MCF 10A (cell line): ENCODE data around the gene RABGAP1L. TPM values are rescaled to one million over a fixed set of nuclear protein-coding genes. Genes with fewer than 3 reads are reported as not detected.
A peak's percentile ranks its signal among the peaks of the same experiment; 100 is the strongest.

Experiments
- BruUV-seq: library from RNA; stranded (reverse); fragments of 400-500 nt; replicated peaks from 2 replicates; lab custom pipeline; 2021; lab: Mats Ljungman, UMichigan
- CTCF ChIA-PET: fragments of 300-600 bp; sonication (Branson Sonifier 250); formaldehyde crosslinking; extraction: SDS; loops from one replicate; lab custom pipeline; 2021; ENCODE audit warnings: antibody characterized with exemption, inconsistent platforms; lab: Yijun Ruan, JAX
- POLR2A ChIA-PET: fragments of 300-600, 350-650 bp; sonication (Branson Sonifier 250); formaldehyde crosslinking; extraction: SDS; loops from one replicate; lab custom pipeline; 2020; ENCODE audit warnings: antibody characterized with exemption, inconsistent platforms; lab: Yijun Ruan, JAX
- DNase-seq: peaks from one replicate; pipeline ENCODE4 v3.0.0-alpha.2; 2018; ENCODE audit not compliant: unreplicated experiment
- H3K27ac Mint-ChIP-seq: one replicate; pipeline ENCODE4 v1.8.0; 2022; ENCODE audit warnings: mild to moderate bottlenecking, low read depth, mixed read lengths; ENCODE audit not compliant: unreplicated experiment
- H3K27me3 Mint-ChIP-seq: one replicate; pipeline ENCODE4 v1.8.0; 2022; ENCODE audit warnings: mixed read lengths; ENCODE audit not compliant: insufficient read depth, unreplicated experiment
- H3K36me3 Mint-ChIP-seq: one replicate; pipeline ENCODE4 v1.8.0; 2022; ENCODE audit warnings: mild to moderate bottlenecking, moderate library complexity, mixed read lengths; ENCODE audit not compliant: insufficient read depth, unreplicated experiment
- H3K4me1 Mint-ChIP-seq: one replicate; pipeline ENCODE4 v1.8.0; 2022; ENCODE audit warnings: mixed read lengths; ENCODE audit not compliant: insufficient read depth, unreplicated experiment
- H3K4me3 Mint-ChIP-seq: one replicate; pipeline ENCODE4 v1.8.0; 2022; ENCODE audit warnings: mild to moderate bottlenecking, moderate library complexity, mixed read lengths; ENCODE audit not compliant: unreplicated experiment
- H3K9me3 Mint-ChIP-seq: one replicate; pipeline ENCODE4 v1.8.0; 2022; ENCODE audit warnings: mixed read lengths; ENCODE audit not compliant: unreplicated experiment
- intact Hi-C: fragments of 100-400 bp; cut with micrococcal nuclease; formaldehyde crosslinking; loops from 2 replicates; pipeline ENCODE4 v1.14.1; 2022
- total RNA-seq: library from RNA; stranded (reverse); gene quantifications from 2 replicates; pipeline ENCODE4 v1.2.3, GENCODE V29; 2022
- TF ChIP-seq, protein P1 (sequence below): fragments of 200-600 bp; IDR thresholded peaks from one replicate; pipeline ENCODE4 v1.8.0; 2022; ENCODE audit warnings: antibody characterized with exemption, mild to moderate bottlenecking; ENCODE audit not compliant: unreplicated experiment

Gene RABGAP1L
- total RNA-seq, 1 experiment from 2014 or later, result 18.2 TPM

- no peak overlapping the region for H3K4me3 Mint-ChIP-seq
- H3K4me1 Mint-ChIP-seq, result no peaks in the 10 kb centered on the region
- H3K27ac Mint-ChIP-seq, result no peak overlapping the region
- no TSS peak for BruUV-seq
- TF ChIP-seq, protein P1, sequence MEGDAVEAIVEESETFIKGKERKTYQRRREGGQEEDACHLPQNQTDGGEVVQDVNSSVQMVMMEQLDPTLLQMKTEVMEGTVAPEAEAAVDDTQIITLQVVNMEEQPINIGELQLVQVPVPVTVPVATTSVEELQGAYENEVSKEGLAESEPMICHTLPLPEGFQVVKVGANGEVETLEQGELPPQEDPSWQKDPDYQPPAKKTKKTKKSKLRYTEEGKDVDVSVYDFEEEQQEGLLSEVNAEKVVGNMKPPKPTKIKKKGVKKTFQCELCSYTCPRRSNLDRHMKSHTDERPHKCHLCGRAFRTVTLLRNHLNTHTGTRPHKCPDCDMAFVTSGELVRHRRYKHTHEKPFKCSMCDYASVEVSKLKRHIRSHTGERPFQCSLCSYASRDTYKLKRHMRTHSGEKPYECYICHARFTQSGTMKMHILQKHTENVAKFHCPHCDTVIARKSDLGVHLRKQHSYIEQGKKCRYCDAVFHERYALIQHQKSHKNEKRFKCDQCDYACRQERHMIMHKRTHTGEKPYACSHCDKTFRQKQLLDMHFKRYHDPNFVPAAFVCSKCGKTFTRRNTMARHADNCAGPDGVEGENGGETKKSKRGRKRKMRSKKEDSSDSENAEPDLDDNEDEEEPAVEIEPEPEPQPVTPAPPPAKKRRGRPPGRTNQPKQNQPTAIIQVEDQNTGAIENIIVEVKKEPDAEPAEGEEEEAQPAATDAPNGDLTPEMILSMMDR, result no peak
- DNase-seq, result no peak
- intact Hi-C loops, result no loop called here
- ChIA-PET CTCF (no interaction called here), POLR2A (interaction anchor here (0.6 to 0.7 kb wide), 2 partner anchors 10 to 48 kb away, joined by 3 to 4 read pairs; no protein-coding TSS in a partner anchor)
- no peaks in the 10 kb centered on the region for H3K9me3 Mint-ChIP-seq
- no peaks in the 10 kb centered on the region for H3K27me3 Mint-ChIP-seq
- no peaks in the 10 kb centered on the region for H3K36me3 Mint-ChIP-seq
Measured at GRCh38 chr1:174211486-174211885, 52.2 kb downstream of the RABGAP1L start.

- no peak overlapping the region for H3K27ac Mint-ChIP-seq
- no peak overlapping the region for H3K4me3 Mint-ChIP-seq
- ChIA-PET CTCF (interaction anchor here (0.6 kb wide), 1 partner anchor 1391 kb away, joined by 3 read pairs; no protein-coding TSS in a partner anchor), POLR2A (interaction anchor here (0.6 kb wide), 1 partner anchor 191 kb away, joined by 3 read pairs; no protein-coding TSS in a partner anchor)
- no peaks in the 10 kb centered on the region for H3K27me3 Mint-ChIP-seq
- BruUV-seq, result no TSS peak
- no peaks in the 10 kb centered on the region for H3K9me3 Mint-ChIP-seq
- no peaks in the 10 kb centered on the region for H3K4me1 Mint-ChIP-seq
- no peaks in the 10 kb centered on the region for H3K36me3 Mint-ChIP-seq
- TF ChIP-seq, protein P1, result no peak
- intact Hi-C loops, result loop anchor here (5.0 kb wide), 3 partner anchors 193 to 793 kb away; partner anchors contain the start of genes GAS5, RC3H1 and ZBTB37
- no peak for DNase-seq
Measured at GRCh38 chr1:174215766-174216165, 56.4 kb downstream of the RABGAP1L start.

DNA sequence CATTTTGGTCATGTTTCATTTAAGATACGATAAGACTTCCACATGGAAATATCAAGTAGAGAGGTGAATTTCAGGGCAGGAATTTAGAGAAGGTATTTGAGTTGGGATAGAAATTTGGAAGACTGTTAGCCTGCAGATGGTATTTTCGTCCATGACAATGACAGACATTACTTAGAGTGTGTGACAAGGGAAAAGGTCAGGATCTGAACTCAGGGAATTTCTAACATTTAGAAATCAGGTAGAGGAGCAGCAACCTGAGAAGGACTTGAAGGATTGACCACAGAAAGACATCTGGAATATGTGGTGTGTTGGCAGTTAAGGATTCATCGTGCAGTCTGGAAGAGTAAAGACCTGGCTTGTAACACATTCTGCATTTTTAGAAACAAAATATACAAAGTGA is 57.9 kb downstream of the RABGAP1L start:
- Mint-ChIP-seq H3K27ac (no peak overlapping the region), H3K27me3 (no peaks in the 10 kb centered on the region), H3K4me1 (peaks cover under 1% of the 10 kb centered on the region), H3K9me3 (no peaks in the 10 kb centered on the region), H3K4me3 (no peak overlapping the region), H3K36me3 (peaks cover 2% of the 10 kb centered on the region)
- BruUV-seq, result no TSS peak
- no peak for DNase-seq
- ChIA-PET POLR2A (interaction anchor here (0.8 to 4.9 kb wide), 5 partner anchors 24 to 349 kb away, joined by 3 to 26 read pairs (median 4); partner anchors contain the start of genes RABGAP1L and ZBTB37), CTCF (interaction anchor here (0.5 to 2.5 kb wide), 44 partner anchors 10 to 1475 kb away, joined by 3 to 20 read pairs (median 4); no protein-coding TSS in a partner anchor)
- intact Hi-C loops, result loop anchor here (1.0 to 5.0 kb wide), 5 partner anchors 123 to 795 kb away; partner anchors contain the start of genes GAS5, RC3H1 and ZBTB37
- TF ChIP-seq, protein P1, result no peak

GRCh38 chr1:174217787-174218574 is 58.7 kb downstream of the RABGAP1L start:
- DNase-seq, result peak; percentile 61

More at GRCh38 chr1:174217787-174218574, 58.7 kb downstream of the RABGAP1L start:
- ChIA-PET CTCF (interaction anchor here (0.5 to 2.5 kb wide), 70 partner anchors 11 to 1476 kb away, joined by 3 to 20 read pairs (median 4); no protein-coding TSS in a partner anchor), POLR2A (interaction anchor here (0.7 to 4.9 kb wide), 9 partner anchors 25 to 372 kb away, joined by 3 to 26 read pairs (median 3); partner anchors contain the start of genes GAS5, RABGAP1L and ZBTB37)
- TF ChIP-seq, protein P1, result peak; percentile 90
- no peaks in the 10 kb centered on the region for H3K27me3 Mint-ChIP-seq
- H3K36me3 Mint-ChIP-seq, result peaks cover 7% of the 10 kb centered on the region
- H3K9me3 Mint-ChIP-seq, result no peaks in the 10 kb centered on the region
- intact Hi-C loops, result loop anchor here (1.0 to 5.0 kb wide), 5 partner anchors 124 to 796 kb away; partner anchors contain the start of genes GAS5, RC3H1 and ZBTB37
- H3K4me1 Mint-ChIP-seq, result peaks cover 6% of the 10 kb centered on the region
- H3K27ac Mint-ChIP-seq, result no peak overlapping the region
- BruUV-seq, result no TSS peak
- H3K4me3 Mint-ChIP-seq, result no peak overlapping the region
